NCI-H226 (cell line): Measurements from ENCODE around the gene KCNJ14.

ENCODE experiments used
- DNase-seq: peaks from one replicate; pipeline ENCODE4 v3.0.0-alpha.2; 2015

KCNJ14 gene

DNA sequence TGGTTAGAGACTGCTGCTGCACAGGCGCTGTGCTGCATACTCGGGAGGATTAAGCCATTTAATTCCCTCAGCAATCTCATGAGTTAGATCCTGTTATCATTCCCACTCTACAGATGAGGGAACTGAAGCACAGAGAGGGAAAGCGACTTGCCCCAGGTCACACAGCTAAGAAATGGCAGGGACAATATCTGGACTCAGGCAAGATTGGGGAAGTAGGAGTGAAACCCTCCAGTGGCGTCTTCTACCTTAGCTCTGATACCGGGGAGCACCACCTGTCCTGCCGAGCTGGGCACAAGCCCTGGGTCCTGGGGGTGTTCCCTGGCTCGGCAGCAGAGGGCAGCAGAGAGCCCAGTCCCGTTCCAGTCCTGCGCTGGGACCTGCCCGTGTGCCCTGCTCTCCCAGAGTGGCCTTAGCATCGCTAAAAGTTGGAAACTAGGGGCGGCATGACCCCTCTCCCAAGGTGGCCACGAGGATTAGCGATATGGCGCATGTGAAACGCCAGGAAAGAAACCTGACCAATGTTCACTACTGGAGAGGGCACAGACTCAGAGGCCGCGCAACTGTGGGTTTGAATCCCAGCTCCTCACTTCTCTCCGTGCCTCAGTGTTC, 34.3 kb downstream of the KCNJ14 start:
- DNase-seq: no peak

DNA sequence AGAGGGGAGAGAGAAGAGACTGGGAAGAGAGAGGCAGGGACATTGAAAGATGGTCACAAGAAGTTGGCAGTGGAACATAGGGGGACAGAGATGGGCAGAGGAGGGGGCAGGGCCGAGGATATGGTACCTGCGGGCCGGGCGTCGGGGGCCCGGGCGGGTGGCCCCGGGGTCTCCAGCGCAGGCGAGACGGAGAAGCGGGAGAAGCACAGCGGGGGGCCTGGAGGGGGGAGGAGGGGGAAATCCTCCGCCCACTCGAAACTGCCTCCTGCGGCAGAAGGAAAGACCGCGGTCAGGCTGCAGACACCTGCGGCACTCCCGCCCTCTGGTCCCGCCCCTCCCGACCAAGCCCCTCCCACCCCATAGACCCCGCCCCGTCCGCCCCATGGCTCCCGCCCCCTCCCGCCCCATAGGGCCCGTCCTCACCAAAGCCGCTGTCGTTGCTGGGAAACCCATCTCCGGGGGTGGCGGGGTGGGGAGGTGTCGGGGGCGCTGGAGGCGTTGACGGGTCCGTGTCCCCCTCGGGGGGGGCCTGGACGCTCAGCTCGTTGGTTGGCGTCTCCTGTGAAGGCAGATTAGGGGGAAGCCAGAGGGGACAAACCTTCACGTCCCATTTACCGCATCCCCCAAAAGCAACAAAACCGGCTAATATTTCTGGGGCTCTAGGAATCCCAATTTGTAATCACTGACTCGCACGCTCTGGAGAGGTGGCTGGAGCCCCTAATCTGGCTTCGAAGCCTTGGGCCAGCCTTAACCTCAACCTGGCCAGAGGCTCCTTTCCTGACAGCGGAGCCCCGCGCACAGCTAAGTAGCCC, 35.8 kb downstream of the KCNJ14 start:
- no peak for DNase-seq

DNA sequence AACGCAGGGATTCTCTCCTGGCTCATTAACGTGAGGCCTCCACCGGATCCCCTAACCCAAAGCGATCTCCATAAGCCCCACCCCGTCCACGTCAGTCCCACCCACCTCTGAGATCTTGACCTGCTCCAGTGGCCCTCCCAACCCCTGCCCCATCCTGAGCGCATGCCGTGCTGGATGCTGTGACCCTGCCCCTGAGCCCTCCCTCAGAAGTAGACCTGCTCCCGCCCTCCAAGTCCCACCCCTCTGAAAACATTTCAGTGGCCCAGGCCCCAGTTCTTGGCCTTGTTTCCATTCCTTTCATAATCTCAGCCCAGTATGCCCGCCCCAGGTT, 36.4 kb downstream of the KCNJ14 start:
- no peak for DNase-seq

DNA sequence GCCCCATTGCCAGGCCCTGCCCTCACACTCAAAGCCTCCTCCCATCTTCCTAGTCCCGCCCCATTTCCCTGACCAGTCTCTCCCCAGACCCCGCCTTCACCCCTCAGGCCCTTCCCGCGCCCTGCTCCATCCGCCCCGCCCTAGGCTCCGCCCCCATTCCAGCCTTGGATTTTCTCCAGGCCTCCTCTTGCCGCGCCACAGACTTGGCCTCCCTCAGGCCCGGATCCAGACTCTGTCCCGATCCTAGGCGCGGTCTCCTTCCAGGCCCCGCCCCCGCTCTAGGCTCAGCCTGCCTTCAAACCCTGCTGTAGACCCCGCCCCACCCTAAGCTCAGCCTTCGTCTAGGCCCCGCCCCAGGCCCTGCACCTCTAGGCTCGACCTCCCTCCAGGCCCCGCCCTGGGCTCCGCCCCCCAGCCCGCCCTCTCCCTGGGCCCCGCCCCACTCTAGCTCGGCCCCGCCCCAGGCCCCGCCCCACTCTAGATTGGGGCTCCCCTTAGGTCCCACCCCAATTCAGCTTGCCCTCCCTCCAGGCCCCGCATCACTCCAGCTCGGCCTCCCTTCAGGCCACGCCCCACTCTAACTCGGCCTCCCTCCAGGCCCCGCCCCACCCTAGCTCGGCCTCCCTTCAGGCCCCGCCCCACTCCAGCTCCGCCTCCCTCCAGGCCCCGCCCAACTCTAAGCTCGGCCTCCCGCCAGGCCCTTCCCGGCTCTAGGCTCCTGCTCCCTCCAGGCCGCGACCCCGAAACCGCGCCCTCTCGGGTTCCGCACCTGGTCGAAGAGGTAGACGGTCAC, 37.7 kb downstream of the KCNJ14 start:
- peak; percentile 89 for DNase-seq

DNA sequence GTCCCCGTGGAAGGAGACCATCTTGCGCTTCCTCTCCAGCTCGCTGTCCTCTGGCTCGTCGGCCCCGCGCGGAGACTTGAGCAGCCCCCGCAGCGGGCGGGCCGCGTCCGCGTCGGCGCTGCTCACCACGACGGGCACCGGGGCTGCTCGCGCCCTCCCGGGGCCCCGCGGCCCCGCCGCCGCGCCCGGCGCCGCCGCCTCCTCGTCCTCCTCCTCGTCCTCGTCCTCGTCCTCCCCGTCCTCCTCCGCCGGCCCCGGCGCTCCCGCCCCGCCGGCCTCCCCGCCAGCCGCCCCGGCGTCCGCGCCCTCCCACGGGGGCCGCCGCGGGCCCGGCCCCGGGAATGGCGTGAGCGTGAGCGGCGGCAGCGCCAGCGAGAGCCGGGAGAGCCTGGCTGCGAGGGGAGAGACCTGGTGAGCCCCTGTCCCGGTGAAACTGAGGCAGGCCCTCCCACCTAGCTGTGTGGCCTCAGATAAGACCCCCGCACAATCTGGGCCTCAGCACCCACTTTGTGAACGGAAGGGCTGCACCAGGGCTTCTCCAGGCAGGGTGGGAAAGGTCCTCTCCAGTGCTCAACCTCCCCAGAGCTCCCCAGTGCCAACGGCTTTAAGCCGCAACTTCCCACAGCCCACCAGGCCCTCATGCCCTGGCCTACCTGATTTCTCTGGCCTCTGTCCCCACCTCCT, 38.5 kb downstream of the KCNJ14 start:
- DNase-seq: no peak

DNA sequence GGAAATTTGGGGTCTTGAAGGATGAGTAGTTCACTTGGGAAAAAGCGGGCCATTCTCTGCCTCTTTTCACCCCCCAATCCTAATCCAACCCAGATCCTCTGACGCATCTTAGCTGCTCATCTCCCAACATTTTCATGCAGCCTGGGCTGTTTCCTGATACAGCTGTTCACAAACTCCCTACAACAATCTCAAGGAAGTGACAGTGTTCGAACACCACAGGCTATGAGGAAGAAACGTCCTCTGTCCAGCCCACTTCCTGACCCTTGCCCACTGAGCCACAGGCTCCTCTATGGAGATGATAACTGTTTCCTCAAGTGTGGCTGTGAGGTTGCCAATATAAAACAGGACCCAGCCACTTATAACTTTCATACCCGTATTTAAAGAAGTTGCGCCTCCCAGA, 40.0 kb downstream of the KCNJ14 start:
- no peak for DNase-seq

DNA sequence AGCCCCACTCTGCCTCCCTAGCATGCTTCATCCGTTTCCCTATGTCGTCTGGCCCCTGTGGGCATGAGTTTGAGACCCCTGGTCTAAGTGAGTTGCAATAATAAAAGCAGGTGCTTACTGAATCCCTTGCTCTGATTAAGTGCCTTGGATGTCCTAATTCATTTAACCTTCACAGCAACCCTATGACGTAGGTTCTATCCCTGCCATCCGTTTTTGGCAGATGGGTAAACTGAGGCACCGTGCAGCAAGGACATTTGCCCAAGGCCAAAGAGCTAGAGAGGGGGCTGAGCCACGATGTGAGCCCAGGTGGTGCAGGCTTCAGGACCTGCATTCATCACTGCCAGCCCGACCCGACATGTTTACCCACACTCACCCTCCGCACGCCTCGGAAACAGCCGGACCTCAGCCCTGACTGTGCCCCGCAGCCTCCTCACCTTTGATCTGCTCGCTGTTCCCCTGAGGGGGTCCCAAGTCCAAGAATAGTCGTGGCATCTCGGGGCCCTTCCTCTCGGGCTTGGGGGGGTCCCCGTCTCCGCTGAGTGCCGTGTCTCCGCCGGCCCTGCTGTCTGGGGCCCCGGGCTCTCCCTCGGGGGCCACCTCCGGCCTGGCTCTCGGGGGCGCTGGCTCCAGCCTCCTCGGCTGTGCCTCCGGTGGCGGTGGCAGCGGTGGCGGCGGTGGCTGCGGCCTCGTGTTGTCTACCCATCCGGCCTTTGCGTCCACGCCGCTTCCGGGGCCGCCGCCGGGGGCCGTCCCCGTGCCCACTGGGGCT, 41.8 kb downstream of the KCNJ14 start:
- no peak for DNase-seq

DNA sequence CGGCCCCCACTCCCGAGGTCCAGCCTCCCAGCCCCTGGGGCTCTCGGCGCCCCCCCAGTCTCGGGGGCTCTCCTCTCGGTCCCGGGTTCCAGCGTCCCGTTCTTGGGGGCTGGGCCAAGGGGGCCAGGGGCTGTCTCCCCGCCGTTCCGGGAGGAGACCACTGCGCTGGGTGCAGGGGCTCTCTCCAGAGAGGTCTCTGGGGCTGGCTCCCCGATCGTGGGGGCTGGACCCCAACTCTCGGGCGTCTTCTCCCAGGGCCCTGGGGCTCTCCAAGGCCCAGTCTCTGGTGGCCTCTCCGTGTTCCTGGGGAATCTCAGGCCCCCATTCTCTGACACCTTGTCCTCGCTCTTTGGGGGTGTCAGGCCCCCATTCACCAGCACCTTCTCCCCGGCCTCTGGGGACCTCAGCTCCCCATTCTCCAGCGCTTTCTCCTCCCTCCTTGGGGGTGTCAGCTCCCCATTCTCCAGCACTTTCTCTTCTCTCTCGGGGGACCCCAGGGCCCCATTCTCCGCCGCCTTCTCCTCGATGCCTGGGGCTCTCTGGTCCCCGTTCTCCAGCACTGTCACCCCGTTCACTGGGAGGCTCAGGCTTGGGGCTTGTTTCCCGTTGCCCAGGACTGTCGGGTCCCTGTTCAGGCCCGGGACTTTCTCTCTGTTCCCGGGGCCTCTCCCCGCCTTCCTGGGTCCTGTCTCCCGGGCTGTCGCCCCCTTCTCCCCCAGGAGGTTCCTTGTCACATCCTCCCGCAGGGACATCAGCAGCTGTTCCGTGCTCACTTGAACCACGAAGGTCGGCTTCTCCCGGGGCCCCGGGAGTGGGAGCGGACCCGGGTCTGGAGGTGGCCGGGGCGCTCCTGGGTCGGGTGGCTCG, 42.6 kb downstream of the KCNJ14 start:
- DNase-seq: no peak

DNA sequence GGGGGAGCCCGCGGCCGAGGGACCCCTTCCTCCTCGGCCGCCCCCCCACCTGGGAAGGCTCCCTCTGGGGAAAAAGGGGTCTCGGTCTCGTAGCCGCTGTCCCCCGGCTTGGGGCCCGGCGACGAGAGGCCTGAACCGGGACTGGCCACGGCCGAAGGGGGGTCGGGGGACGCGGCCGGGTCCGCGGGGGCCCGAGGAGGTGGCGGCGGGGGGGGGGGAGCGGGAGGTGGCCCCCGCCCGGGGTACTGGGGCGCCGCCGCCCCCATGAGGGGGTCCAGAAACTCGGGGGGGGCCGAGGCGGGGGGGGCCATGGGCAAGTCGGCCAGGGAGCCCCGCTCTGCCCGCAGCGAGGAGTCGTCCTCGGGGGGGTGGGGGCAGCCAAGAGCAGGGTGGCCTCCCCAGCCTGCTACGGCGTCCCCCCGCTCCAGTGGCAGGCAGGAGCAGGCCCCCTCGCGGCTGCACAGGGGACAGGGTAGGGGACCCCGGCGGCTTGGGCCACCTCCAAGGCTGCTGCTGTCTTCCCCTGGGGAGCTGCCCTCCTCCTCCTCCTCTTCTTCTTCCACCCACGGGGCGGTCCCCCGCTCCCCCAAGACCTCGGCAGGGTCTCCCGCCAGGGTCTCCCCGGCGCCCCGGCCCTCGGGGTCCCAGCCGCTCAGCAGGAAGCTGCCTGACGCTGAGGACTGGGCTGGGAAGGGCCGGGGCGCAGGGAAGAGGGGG, 43.4 kb downstream of the KCNJ14 start:
- DNase-seq: no peak

DNA sequence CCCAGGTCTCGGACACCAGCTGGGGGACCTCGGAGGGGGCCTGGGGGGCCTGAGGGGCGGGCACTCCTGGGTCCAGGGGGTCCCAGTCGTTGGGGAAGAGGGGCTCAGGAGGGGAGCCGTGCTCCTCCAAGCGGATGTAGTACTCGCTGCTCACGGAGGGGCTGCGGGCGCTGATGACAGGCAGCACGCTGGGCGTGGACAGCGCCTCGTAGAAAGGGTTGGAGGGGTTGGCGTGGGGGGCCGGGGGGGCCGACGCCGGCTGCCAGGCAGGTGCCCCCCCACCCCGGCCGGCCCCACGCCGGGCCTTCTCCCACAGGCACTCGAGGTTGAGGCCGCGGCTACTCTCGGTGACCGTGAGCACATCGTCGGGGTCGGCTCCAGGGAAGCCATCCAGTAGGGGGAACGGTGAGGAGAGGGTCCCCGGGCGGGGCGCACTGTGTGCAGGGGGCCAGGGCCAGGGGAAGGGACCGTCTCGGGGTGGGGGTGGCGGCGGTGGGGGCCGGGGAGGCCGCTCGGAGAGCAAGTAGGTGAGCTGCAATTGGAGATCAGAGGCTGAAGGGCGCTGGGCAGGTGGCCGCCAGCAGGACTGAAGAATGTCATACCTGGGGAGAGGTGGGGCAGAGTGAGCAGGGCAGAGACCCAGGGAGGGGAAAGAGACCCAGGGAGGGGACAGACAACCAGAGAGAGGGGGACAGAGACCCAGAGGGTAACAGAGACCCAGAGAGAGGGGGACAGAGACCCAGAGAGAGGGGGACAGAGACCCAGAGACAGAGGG, 44.1 kb downstream of the KCNJ14 start:
- DNase-seq: no peak

DNA sequence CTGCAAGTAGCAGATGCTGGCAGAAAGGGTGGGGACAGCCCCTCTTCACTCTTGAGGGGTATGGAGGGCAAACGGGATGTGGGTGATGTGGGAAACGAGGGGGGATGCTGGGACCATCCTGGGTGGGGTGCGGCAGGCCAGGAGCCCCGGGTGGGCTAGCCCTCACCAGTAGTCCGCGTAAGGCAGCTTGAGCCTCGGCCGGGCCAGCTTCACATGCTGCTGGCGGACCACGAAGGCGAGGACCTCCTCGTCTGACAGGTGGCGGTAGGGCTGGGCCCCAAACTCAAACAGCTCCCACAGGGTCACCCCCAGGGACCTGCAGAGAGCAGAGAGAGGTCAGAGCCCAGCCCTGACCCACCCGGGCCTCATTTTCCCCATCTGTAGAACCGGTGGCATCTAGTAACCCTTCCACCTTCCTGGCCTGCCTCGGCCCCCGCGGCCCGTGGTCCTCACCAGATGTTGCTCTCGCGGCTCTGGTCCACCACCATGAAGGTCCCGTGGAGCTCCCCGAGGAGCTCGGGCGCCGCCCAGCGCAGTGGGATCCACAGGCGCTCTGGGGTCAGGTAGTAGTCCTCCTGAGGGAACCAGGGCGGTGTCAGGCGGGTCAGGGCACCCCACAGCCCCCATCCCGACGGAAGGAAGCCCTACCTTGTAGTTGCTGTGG, 45.6 kb downstream of the KCNJ14 start:
- no peak for DNase-seq

DNA sequence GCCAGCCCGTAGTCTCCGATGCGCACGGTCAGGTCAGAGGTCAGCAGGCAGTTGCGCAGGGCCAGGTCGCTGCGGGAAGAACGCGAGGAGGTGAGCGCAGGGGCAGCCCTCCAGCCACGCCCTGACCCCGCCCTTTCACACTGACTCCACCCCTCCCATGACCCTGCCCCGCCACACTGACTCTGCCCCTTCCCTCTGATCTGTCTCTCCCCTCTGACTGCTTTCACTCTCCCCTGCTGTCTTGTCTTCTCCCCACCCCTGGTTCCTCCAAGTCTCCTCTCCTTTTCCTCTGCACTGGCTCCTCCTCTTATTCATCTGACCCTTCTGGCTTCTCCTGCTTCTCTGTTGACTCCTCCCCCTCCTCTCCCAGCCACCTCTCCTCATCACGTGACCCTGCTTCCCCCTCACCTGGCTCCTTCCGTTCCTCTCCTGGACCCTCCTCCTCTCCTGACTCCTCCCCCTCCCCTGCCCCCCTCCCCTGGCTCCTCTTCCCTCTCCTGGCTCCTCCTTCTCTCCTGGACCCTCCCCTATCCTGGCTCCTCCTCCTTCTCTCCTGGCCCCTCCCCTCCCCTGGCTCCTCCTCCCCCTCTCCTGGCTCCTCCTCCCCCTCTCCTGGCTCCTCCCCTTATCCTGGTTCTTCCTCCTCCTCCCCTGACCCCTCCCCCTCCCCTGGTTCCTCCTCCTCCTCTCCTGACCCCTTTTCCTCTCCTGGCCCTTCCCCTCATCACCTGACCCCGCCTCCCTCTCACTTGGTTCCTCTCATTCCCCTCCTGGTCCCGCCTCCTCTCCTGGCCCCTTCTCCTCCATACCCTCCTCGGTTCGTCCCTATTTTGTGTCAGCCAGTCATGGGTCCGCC, 46.3 kb downstream of the KCNJ14 start:
- DNase-seq: peak; percentile 91

DNA sequence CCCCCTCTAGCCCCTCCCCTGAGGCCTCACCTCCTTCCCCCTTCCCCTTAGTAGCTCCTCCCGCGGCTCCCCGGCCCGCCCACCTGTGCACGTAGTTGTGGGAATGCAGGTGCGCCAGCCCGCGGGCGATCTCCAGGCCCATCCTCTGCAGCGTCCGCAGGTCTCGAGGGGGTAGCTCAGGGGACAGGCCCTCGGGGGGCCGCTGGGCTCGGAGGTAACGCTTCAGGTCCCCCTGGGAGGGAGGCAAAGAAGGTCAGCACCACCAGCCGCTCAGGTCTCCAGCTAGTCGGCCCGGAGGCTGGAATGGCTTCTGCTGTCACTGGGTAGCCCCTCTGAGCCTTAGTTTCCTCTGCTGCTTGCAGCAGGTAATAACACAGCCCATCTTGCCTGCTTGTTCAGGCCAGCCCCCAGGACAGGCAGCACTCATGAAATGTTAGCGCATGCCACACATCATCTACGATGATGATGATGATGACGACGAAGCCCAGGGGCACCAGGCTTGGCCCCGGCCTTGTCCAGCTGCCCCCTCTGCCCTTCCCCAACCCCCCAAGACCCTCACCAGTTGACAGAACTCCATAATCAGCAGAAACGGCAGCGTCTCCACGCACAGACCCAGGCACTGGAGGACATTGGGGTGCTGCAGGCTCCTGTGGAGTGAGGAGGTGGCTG, 47.1 kb downstream of the KCNJ14 start:
- no peak for DNase-seq

DNA sequence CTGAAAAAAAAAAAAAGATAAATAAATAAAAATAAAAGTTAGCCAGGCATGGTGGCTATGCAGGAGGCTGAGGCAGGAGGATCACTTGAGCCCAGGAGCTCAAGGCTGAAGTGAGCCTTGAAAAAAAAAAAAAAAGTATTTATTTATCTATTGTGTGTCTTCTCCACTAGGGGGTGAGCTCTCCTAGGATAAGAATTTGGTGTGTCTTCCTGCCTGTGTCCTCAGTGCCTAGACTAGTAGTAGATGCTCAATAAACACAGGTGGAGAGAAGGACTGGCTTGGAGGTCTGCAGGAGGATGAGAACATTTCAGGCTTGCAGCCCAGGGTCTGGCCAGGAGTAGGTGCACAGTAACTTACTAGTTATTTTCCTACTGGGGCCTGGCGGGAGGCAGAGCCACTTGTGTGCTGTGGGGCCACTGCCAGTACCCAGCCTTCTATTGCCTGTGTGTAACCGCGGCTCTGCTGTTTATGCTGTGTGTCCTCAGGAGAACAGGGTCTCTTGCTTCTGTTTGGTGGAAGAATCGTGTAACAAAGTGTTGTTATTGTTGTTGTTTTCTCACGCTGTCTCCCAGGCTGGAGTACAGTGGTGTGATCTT, 50.9 kb downstream of the KCNJ14 start:
- peak; percentile 16 for DNase-seq

DNA sequence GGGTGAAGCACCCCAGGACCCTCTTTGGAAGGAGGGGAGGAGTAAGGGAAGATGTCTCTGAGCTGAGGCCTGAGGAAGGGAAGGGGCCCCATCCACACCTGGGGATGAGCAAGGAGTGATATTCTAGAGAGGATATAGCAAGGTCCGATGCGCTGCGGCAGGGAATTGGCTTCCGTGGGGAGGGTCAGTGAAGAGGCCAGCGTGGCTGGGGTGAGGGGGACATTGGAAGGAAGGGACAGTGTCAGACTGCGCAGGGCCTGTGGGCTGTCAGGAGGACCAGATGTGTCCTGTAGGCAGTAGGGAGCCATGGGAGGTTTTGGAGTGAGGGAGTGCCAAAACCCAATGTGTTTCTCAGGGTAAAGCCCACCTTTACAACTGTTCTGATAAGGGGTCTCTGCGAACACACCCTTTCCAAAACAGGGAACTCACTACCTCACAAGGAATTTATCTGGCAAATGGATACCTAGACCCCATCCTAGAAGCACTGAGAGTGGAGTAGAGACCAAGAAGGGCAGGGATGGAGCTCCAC, 52.6 kb downstream of the KCNJ14 start:
- DNase-seq: no peak

DNA sequence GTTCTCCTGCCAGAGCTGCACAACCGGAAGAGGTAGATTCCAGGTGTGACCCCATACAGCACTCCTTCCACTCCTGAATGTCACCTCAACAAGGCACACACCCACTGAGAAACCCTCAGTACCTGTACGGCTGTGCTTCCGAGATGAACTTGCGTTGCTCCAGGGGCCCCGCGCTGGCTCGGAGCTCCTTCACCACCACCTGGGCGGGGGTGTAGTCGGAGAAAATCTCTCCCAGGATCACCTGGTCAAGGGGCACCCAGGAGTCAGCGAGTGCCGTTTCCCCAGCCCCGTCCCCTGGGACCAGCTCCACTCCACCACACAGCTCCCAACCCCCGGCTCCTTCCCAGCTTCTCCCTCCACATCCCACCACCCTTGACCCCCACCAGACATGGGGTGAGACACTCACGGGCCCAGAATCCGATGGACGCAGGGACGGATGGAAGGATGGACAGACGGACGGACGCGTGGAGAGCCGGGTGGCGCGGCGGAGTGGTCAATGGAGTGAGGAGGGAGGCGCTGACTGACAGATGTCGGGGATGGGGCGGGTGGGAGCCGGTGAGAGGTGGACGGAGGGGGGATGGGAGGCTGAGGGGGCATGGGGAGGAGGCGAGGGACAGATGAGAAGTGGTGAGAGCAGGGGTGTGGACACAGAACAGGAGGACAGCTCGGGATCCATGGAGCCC, 53.5 kb downstream of the KCNJ14 start:
- no peak for DNase-seq
